Vein endothelial cell (primary cell): ENCODE results near the gene GYG1. TPM values are rescaled to one million over a fixed set of nuclear protein-coding genes. Genes with fewer than 3 reads are reported as not detected.

Experiments used
- total RNA-seq: library from RNA; depleted of rRNA; stranded (reverse); fragments of >200 nt; gene quantifications from 2 replicates; pipeline ENCODE4 v1.2.3, GENCODE V29; 2012

Gene GYG1
- total RNA-seq, result 36.2 and 40.8 TPM in 2 replicates

DNA sequence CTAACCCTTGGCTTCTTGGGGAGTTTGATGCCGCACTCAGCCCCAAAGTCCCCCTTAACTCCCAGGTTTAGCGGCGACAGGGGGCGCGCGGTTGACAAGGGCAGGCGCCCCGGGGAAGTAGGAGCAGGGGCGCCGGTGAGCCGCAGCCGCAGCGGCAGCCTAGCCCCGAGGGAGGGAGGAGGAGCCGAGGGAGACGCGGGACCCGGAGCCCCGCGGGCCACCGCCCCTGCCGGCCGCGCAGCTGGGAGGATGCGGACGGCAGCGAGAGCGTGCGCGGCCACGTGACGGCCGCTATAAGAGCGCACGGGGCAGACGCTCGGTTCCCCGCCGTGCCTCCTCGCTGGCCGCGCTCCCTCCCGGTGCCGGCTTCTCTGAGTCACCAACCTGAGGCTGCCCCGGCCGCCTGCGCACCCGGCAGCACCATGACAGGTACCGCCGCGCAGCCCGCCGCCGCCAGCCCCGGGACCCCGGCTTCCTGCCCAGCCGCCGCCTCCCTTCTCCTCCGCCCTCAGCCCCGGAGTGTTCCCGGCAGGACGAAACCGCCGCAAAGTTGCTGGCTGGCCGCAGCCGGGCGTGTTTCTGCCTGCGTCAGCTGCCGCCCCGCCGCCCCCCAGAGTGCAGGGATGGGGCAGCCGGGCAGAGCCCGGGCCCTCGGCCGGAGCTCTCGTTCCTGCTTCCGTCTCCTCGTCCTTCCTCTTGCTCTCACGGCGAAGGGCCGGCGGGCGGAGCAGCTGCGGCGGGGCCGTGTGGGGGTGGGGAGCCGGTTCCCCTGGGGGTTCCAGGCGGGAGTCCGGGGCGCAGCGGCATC lies at the start of gene GYG1:
Gene GYG1, plus strand, starts transcription at position 322 of the 808 bp plus-strand sequence. Its CDS starts 101 bp downstream, at position 423.

Other genes with a start within 250 kb of the GYG1 start
- gene CPB1, start 163.7 kb upstream of the GYG1 start, total RNA-seq, result not detected in 2 replicates
- gene CPA3, start 126.2 kb upstream of the GYG1 start, total RNA-seq, result 0.48 and 0.98 TPM in 2 replicates
- 22.1 and 23.5 TPM in 2 replicates for gene HLTF, start 95.0 kb downstream of the GYG1 start, total RNA-seq
- 15.4 and 17.8 TPM in 2 replicates for gene HPS3, start 138.1 kb downstream of the GYG1 start, total RNA-seq
- gene CP, start 230.3 kb downstream of the GYG1 start, total RNA-seq, result under 0.01 TPM in 1 of 2 replicates, not detected in the other